Measurements from ENCODE around the gene NDUFS4.
"Not testable (repeated sequence)": the region's sequence is repeated elsewhere in the genome, so short reads cannot be mapped to it uniquely, and the experiment has no call there.

The NDUFS4 gene

DNA sequence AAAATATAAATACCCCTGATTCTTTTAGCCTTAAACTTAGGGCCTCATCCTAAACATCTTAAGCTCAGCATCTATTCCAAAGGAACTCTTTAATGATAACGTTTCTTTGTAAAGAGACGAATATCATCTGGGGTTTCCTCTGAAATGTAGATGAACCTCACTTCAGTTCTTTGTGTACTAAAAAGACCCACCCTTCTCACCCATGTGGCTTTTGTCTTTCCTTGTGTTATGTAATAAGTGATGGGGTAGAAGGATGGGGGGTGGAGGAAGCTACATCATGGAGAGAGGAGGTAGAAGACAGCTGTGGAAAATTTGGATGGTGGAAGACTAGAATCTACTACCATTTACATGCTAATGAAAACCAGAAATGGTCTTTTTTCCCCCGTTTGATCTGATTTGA is 111.0 kb downstream of the NDUFS4 start:
- DNase-seq = no peak

DNA sequence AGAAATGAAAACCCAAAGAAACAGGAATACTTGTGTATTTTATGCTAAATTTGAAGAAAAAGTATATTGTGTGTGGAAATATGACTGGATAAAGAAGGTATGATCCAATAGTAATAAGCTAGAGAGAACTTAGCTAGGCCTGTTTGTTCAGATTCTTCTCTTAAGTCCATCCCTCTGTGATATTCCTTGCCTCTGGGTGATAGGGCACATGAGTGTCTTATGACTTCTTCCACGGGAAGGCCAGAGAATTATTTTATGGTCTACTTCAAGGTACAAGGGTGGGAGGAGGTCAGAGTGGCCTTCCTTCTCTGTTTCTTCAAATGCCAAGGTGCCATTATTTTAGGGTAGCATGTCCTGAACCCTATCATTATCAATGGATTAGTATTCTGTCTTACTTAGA is 113.7 kb downstream of the NDUFS4 start:
- no peak for DNase-seq

DNA sequence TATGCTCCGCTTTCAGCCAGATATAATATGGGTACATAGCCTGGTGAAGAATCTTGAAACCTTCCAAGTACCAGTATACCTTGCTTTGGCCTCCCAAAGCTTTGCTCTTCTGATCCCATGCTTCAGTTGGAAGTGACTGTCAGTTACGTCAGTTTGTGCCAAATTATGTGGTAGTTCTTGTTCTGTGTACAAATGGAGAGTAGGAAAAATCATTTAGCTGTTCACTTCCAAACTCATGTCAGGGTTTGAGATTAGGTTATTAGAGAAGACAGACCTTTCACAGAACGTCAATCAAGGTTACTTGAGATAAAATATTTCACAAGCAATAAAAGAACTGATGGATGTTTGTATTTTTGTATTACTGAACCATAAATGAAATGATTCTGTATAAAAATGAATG is 117.2 kb downstream of the NDUFS4 start:
- DNase-seq = no peak

DNA sequence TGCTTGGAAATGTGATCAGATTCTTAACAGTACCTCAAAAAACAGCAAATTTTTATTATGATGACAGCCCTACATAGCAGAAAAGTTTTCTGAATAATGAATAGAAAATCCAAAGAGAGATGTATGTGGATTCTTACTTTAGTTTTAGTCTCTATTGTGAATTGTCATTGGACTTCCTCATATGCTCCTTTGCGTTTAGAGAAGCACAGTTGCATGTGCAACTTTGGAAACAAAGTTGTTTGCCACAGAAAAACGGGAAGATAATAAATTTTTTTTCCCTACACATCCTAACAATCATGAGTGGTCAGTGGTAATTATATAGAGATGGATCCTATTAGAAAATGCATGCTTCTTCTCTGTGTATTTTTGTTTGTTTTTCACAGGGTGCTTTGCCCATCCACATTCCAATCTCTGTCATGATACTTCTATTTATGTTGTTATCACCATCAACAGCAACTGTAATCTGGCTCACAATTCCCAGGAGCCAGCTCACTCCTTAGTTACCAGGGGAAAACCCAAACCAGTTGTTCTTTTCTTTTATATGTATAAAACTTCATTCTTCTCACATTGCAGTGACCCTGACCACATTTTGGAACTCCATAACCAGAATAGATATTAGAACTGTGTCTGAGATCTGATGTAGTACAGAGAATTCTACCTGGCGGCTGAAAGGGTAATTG is 118.7 kb downstream of the NDUFS4 start:
- peak; percentile 25 for DNase-seq

DNA sequence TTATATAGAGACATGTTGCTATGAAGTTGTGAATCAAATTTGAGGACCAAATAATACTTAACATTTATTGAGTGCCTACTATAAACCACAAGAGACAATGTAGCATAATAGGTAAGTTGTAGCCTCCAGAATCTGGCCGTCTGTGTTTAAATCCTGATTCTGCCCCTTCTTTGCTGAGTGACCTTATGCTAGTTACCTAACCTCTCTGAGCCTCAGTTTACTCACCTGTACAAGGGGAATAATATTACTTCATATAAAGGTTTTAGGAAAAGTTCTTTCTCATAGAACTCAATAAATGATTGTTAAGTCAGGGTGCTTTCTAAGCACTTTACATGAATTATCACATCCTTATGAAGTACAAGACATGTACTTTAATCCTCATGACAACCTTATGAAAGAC is 120.6 kb downstream of the NDUFS4 start:
- no peak for DNase-seq

DNA sequence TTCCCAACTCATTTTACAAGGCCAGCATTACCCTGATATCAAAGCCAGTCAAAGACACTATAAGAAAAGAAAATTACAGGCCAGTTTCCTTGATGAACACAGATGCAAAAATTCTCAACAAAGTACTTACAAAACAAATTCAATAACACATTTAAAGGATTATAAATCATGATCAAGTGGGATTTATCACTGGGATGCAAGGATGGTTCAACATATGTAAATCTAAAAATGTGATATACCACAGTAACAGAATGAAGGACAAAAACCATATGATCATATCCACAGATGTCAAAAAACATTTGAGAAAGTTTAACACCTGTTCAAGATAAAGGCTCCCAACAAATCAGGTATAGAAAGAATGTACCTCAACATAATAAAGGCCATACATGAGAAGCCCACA is 130.6 kb downstream of the NDUFS4 start:
- DNase-seq = no peak

DNA sequence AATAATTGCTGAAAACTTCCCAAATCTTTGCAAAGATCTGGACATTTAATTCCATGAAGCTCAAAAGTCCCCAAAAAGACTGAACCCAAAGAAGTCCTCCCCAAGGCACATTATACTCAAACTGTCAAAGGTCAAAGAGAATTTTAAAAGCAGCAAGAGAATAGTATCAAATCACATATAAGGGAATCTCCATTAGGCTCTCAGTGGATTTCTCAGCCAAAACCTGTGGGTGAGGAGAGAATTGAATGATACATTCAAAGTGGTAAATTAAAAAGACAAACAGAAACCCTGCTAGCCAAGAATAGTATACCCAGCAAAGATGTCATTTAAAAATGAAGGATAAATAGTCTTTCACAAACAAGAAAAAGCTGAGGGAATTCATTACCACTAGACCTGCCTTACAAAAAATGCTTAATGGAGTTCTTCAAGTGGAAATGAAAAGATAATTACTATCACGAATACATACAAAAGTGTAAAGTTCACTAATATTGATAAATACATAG is 134.1 kb downstream of the NDUFS4 start:
- DNase-seq = no peak

DNA sequence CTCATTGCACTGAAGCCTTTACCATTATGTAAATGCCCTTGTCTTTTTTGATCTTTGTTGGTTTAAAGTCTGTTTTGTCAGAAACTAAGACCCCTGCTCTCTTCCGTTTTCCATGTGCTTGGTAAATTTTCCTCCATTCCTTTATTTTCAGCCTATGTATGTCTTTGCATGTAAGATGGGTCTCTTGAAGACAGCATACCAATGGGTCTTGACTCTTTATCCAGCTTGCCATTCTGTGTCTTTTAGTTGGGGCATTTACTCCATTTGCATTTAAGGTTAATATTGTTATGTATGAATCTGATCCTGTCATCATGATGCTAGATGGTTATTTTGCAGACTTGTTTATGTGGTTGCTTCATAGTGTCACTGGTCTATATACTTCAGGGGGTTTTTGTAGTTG is 150.0 kb downstream of the NDUFS4 start:
- DNase-seq = not testable (repeated sequence)

DNA sequence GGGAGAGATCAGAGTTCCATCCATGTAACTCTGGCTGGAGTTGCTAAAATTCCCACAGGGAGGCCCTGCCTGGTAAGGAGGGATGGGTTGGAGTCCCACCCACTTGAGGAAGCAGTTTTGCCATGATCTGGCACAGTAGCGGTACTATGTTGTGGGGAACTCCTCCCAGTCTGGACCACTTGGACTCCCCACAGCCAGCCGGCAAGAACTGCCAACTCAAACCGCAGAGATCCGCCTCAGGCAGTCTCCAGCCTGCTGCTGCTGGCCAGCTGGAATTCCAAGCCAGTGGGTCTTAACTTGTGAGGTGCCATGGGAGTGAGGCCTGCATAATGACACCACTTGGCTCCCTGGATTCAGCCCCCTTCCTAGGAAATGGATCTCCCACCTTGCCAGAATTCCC is 151.9 kb downstream of the NDUFS4 start:
- no peak for DNase-seq

DNA sequence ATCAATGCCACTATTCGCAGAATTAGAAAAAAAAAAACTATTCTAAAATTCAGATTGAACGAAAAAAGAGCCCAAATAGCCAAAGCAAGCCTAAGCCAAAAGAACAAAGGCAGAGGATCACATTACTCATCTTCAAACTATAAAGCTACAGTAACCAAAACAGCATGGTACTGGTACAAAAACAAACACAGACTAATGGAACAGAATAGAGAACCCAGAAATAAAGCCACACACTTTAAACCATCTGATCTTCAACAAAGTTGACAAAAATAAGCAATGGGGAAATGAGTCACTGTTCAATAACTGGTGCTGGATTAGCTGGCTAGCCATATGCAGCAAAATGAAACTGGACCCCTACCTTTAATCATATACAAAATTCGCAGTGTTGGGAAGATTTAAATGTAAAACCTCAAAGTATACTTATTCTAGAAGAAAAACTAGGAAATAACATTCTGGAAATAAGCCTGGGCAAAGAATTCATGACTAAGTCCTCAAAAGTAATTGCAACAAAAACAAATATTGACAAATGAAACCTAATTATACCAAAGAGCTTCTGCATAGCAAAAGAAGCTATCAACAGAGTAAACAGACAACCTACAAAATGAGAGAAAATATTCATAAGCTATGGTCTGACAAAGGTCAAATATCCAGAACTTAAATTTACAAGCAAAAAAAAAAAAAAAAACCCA is 153.7 kb downstream of the NDUFS4 start:
- DNase-seq = no peak

DNA sequence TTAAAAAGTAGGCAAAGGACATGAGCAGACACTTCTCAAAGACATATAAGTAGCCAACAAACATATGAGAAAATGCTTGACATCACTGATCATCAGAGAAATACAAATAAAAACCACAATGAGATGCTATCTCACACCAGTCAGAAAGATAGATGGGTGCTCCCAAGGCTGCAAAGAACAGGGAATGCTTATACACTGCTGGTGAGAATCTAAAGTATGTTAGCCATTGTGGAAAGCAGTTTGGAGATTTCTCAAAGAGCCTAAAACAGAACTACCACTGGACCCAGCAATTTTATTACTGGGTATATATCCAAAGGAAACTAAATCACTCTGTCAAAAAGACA is 154.2 kb downstream of the NDUFS4 start:
- no peak for DNase-seq

DNA sequence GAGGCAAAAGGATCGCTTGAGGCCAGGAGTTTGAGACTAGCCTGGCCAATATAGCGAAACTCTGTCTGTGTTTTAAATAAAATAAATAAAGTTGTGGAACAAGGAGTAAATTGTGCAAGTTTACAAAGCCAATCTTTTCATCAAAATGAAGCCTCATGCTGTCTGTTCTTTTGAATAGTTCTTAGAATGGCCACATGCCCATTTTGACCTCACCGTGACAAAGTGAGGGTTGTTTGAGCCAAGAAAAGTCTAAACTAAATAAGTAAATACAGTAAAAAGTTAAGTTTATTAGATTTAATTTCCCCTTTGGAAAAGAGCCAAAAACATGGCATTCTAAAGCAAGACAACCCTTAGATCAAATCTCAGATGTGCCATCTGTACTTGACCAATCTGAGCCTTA is 165.7 kb downstream of the NDUFS4 start:
- no peak for DNase-seq

DNA sequence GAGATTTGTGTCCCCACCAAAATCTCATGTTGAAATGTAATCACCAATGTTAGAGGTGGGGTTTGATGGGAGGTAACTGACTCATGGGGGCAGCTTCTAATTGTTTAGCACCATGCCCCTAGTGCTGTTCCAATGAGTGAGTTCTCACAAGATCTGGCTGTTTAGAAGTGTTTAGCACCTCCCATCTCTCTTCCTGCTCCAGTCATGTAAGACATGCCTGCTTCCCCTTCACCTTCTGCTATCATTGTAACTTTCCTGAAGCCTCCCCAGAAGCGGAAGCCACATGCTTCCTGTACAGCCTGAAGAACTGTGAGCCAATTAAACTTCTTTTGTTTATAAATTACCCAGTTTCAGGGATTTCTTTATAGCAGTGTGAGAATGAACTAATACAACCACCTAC is 170.5 kb downstream of the NDUFS4 start:
- DNase-seq = peak; percentile 31
